Endothelial cell (in vitro differentiated cells): ENCODE results near the gene KEL. TPM values are rescaled to one million over a fixed set of nuclear protein-coding genes. Genes with fewer than 3 reads are reported as not detected.

Experiments used
- DNase-seq: peaks from one replicate; pipeline ENCODE4 v3.0.0; 2021; ENCODE audit warnings: low spot score
- H3K27ac Mint-ChIP-seq: one replicate; pipeline ENCODE4 v1.8.0; 2021; ENCODE audit warnings: mixed read lengths, inconsistent platforms; ENCODE audit not compliant: unreplicated experiment
- H3K27me3 Mint-ChIP-seq: one replicate; pipeline ENCODE4 v1.8.0; 2021; ENCODE audit warnings: mild to moderate bottlenecking, moderate library complexity, mixed read lengths, inconsistent platforms; ENCODE audit not compliant: unreplicated experiment
- H3K36me3 Mint-ChIP-seq: one replicate; pipeline ENCODE4 v1.8.0; 2021; ENCODE audit warnings: mild to moderate bottlenecking, low read depth, mixed read lengths, inconsistent platforms; ENCODE audit not compliant: unreplicated experiment
- H3K4me1 Mint-ChIP-seq: one replicate; pipeline ENCODE4 v1.8.0; 2021; ENCODE audit warnings: mild to moderate bottlenecking, mixed read lengths, inconsistent platforms; ENCODE audit not compliant: unreplicated experiment
- H3K4me3 Mint-ChIP-seq: one replicate; pipeline ENCODE4 v1.8.0; 2021; ENCODE audit warnings: mild to moderate bottlenecking, mixed read lengths, inconsistent platforms; ENCODE audit not compliant: unreplicated experiment
- H3K9me3 Mint-ChIP-seq: one replicate; pipeline ENCODE4 v1.8.0; 2021; ENCODE audit warnings: mixed read lengths, inconsistent platforms; ENCODE audit not compliant: unreplicated experiment
- total RNA-seq: library from RNA; stranded (reverse); fragmentation: NEBNext Ultra II Directional; extraction: Animal tissue kit (Norgen Biotek cat#: 25700); gene quantifications from one replicate; pipeline ENCODE4 v1.2.1, GENCODE V29; 2021; ENCODE audit not compliant: unreplicated experiment
- TF ChIP-seq, protein P1 (sequence below): fragments of 200-600 bp; sonication (generic); IDR thresholded peaks from one replicate; pipeline ENCODE4 v1.5.0; 2021; ENCODE audit warnings: antibody characterized with exemption; ENCODE audit not compliant: unreplicated experiment

The KEL gene
- total RNA-seq, 1 donor from 2014 or later: 0.74 TPM

- Mint-ChIP-seq H3K9me3 (no peaks in the 10 kb centered on the region), H3K36me3 (peaks cover 9% of the 10 kb centered on the region), H3K27ac (no peak overlapping the region), H3K4me3 (no peak overlapping the region), H3K4me1 (peaks cover 26% of the 10 kb centered on the region), H3K27me3 (peaks cover 6% of the 10 kb centered on the region)
- TF ChIP-seq, protein P1, sequence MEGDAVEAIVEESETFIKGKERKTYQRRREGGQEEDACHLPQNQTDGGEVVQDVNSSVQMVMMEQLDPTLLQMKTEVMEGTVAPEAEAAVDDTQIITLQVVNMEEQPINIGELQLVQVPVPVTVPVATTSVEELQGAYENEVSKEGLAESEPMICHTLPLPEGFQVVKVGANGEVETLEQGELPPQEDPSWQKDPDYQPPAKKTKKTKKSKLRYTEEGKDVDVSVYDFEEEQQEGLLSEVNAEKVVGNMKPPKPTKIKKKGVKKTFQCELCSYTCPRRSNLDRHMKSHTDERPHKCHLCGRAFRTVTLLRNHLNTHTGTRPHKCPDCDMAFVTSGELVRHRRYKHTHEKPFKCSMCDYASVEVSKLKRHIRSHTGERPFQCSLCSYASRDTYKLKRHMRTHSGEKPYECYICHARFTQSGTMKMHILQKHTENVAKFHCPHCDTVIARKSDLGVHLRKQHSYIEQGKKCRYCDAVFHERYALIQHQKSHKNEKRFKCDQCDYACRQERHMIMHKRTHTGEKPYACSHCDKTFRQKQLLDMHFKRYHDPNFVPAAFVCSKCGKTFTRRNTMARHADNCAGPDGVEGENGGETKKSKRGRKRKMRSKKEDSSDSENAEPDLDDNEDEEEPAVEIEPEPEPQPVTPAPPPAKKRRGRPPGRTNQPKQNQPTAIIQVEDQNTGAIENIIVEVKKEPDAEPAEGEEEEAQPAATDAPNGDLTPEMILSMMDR: no peak
- DNase-seq: no peak
Observed at GRCh38 chr7:142938611-142939010, 23.6 kb downstream of the KEL start.

- Mint-ChIP-seq H3K4me1 (peaks cover 20% of the 10 kb centered on the region), H3K4me3 (no peak overlapping the region), H3K27ac (no peak overlapping the region), H3K36me3 (peaks cover 7% of the 10 kb centered on the region), H3K27me3 (peaks cover 8% of the 10 kb centered on the region), H3K9me3 (no peaks in the 10 kb centered on the region)
- TF ChIP-seq, protein P1: no peak
- no peak for DNase-seq
Observed at GRCh38 chr7:142935941-142936565, 26.1 kb downstream of the KEL start.

- TF ChIP-seq, protein P1: no peak
- Mint-ChIP-seq H3K4me1 (peaks cover 5% of the 10 kb centered on the region), H3K27ac (no peak overlapping the region), H3K4me3 (no peak overlapping the region), H3K36me3 (peaks cover 3% of the 10 kb centered on the region), H3K9me3 (no peaks in the 10 kb centered on the region), H3K27me3 (peaks cover 12% of the 10 kb centered on the region)
- DNase-seq: no peak
Observed at GRCh38 chr7:142934056-142934455, 28.1 kb downstream of the KEL start.

- TF ChIP-seq, protein P1: no peak
- no peak within 1 kb of the TSS for H3K4me3 Mint-ChIP-seq
- H3K36me3 Mint-ChIP-seq: no peaks in the 10 kb centered on the region
- DNase-seq: no peak
- no peak within 1 kb of the TSS for H3K27ac Mint-ChIP-seq
- no peaks in the 10 kb centered on the region for H3K9me3 Mint-ChIP-seq
- peaks cover 10% of the 10 kb centered on the region for H3K27me3 Mint-ChIP-seq
- H3K4me1 Mint-ChIP-seq: peaks cover 5% of the 10 kb centered on the region
Observed at GRCh38 chr7:142933624-142934023, 28.5 kb downstream of the KEL start, which contains the start of gene TRPV5. TRPV5 (minus strand) TSS chr7:142933746; CDS start chr7:142933459, 287 bp downstream.

DNA sequence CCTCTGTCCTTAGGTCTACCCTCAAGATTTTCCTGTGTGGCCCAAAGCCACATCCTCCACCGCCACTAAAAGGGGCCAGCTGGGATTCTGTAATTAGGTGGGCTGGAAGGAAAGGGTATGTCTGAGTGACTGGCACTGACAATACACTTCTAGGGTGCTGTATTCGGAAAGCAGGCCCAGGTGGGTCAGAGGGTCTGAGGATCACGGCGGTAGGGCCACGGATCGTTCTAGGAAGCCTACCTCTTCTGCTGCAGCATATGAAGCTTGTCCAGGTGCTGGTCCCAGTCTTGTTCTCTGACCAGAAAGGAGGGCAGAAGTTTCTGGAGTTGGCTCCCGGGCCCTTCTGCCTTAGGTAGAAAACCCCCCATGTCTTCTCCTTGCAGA lies 29.1 kb downstream of the KEL start:
- Mint-ChIP-seq H3K4me1 (peaks cover 5% of the 10 kb centered on the region), H3K27ac (no peak overlapping the region), H3K27me3 (peaks cover 9% of the 10 kb centered on the region)

More for the DNA sequence above, 29.1 kb downstream of the KEL start:
- Mint-ChIP-seq H3K4me3 (no peak overlapping the region), H3K9me3 (no peaks in the 10 kb centered on the region), H3K36me3 (no peaks in the 10 kb centered on the region)
- no peak for DNase-seq
- TF ChIP-seq, protein P1: no peak
